K562 (cell line): ENCODE measurements around the gene TP53BP1. TPM values are rescaled to one million over a fixed set of nuclear protein-coding genes. Genes with fewer than 3 reads are reported as not detected.

Experiments
- ATAC-seq: fragments of 200-7000 bp; cut with Tn5 transposase; 3 replicates; pipeline ENCODE4 v1.9.1; 2020; ENCODE audit warnings: moderate library complexity
- BruUV-seq: library from RNA; stranded (reverse); fragments of 400-500 nt; replicated peaks from 2 replicates; lab custom pipeline; 2021; lab: Mats Ljungman, UMichigan
- CTCF ChIA-PET: fragments of 300-600 bp; formaldehyde crosslinking; extraction: SDS; loops from one replicate; lab custom pipeline; 2021; ENCODE audit warnings: low intra/inter-chr PET ratio; lab: Yijun Ruan, JAX
- POLR2A ChIA-PET: fragments of 300-600, 350-650 bp; sonication (Branson Sonifier 250); formaldehyde crosslinking; extraction: SDS; loops from one replicate; lab custom pipeline; 2021; ENCODE audit warnings: antibody characterized with exemption, inconsistent platforms; lab: Yijun Ruan, JAX
- DNase-seq, 4 experiments: peaks; one replicate each; pipeline versions ENCODE4 v3.0.0 to v3.0.0-alpha.2; 2011 to 2018; ENCODE audit warnings: low spot score in 3 of 4, mixed read lengths in 3 of 4; ENCODE audit errors: extremely low read depth in 1 of 4
- FAIRE-seq: peaks from 2 replicates; lab custom pipeline; 2011; peaks lifted over from hg19 to GRCh38; lab: Jason Lieb, UNC
- H2AFZ ChIP-seq: 2 replicates; pipeline ENCODE4 v1.6.0; 2011; ENCODE audit warnings: low read depth, low read length, control low read depth, inconsistent platforms
- H3K27ac ChIP-seq: fragments of 200-600 bp; 3 replicates; pipeline ENCODE4 v1.8.0; 2011; ENCODE audit warnings: low read depth, mild to moderate bottlenecking, control low read depth, inconsistent platforms, low read length, moderate library complexity, mixed read lengths; ENCODE audit errors: extremely low read depth
- H3K27me3 ChIP-seq, 2 experiments: fragments of 300-600 bp in 1 of 2; 2 replicates in 1 of 2; 3 replicates in 1 of 2; pipeline versions ENCODE4 v1.6.0 to v1.8.0; 2011; ENCODE audit warnings: inconsistent platforms in 2 of 2, low read length in 2 of 2, mild to moderate bottlenecking in 1 of 2, mixed read lengths in 1 of 2, moderate library complexity in 1 of 2; ENCODE audit not compliant: control insufficient read depth in 2 of 2, insufficient read depth in 2 of 2
- H3K36me3 ChIP-seq: fragments of 300-600 bp; 3 replicates; pipeline ENCODE4 v1.8.0; 2011; ENCODE audit warnings: mild to moderate bottlenecking, low read length, inconsistent platforms; ENCODE audit not compliant: control insufficient read depth, insufficient read depth
- H3K4me1 ChIP-seq, 2 experiments: fragments of 200-600 bp in 1 of 2; replicated peaks in 1 of 2; 2 replicates in 1 of 2; 3 replicates in 1 of 2; pipeline versions ENCODE4 v1.5.1 to v1.8.0; 2011; ENCODE audit warnings: inconsistent platforms in 2 of 2, low read length in 2 of 2, mild to moderate bottlenecking in 1 of 2, mixed read lengths in 1 of 2, moderate library complexity in 1 of 2; ENCODE audit not compliant: control insufficient read depth in 2 of 2, insufficient read depth in 2 of 2
- H3K4me2 ChIP-seq: 2 replicates; pipeline ENCODE4 v1.6.1; 2011; ENCODE audit warnings: low read length, control low read depth, inconsistent platforms, mixed read lengths; ENCODE audit not compliant: insufficient read depth
- H3K4me3 ChIP-seq: fragments of 200-600 bp; sonication (generic), shearing (Covaris generic); 2 replicates; pipeline ENCODE4 v1.5.1; 2016; ENCODE audit warnings: control low read depth, inconsistent platforms
- H3K79me2 ChIP-seq: fragments of 200-600 bp; 3 replicates; pipeline ENCODE4 v1.8.0; 2011; ENCODE audit warnings: low read length, inconsistent platforms; ENCODE audit not compliant: control insufficient read depth, insufficient read depth
- H3K9ac ChIP-seq, 2 experiments: 2 replicates each; pipeline versions ENCODE4 v1.6.0 to v1.6.1; 2011; ENCODE audit warnings: low read depth in 2 of 2, low read length in 2 of 2, control low read depth in 1 of 2, inconsistent platforms in 1 of 2, mild to moderate bottlenecking in 1 of 2, mixed read lengths in 1 of 2; ENCODE audit not compliant: insufficient read depth in 1 of 2
- H3K9me1 ChIP-seq: one replicate; pipeline ENCODE4 v1.6.0; 2011; ENCODE audit warnings: inconsistent platforms, mild to moderate bottlenecking, low read length, moderate library complexity; ENCODE audit not compliant: control insufficient read depth, insufficient read depth
- H3K9me3 ChIP-seq: replicated peaks from 2 replicates; pipeline ENCODE4 v1.5.1; 2011; ENCODE audit warnings: low read depth, low read length, inconsistent platforms; ENCODE audit not compliant: control insufficient read depth, insufficient read depth
- H4K20me1 ChIP-seq: replicated peaks from 2 replicates; pipeline ENCODE4 v1.6.1; 2011; ENCODE audit warnings: low read length, inconsistent platforms, mixed read lengths; ENCODE audit not compliant: control insufficient read depth, insufficient read depth
- BACH1 ChIP-seq: fragments of 200-800 bp; sonication (Bioruptor generic); IDR thresholded peaks from 2 replicates; pipeline ENCODE4 v1.6.1; 2016; ENCODE audit warnings: missing genetic modification characterization, missing compliant biosample characterization
- CLOCK ChIP-seq: fragments of 250-450 bp; sonication (Bioruptor Pico); IDR thresholded peaks from 2 replicates; pipeline ENCODE4 v1.4.0; 2020; ENCODE audit warnings: mild to moderate bottlenecking, moderate library complexity, borderline replicate concordance
- ELF4 ChIP-seq: fragments of 450-650 bp; formaldehyde crosslinking; IDR thresholded peaks from 2 replicates; pipeline ENCODE4 v1.4.0; 2022; ENCODE audit warnings: missing genetic modification characterization
- KLF16 ChIP-seq: IDR thresholded peaks from 2 replicates; pipeline ENCODE4 v1.6.1; 2016; ENCODE audit warnings: antibody characterized with exemption
- MAFG ChIP-seq: fragments of 450-650 bp; conservative IDR thresholded peaks from 2 replicates; pipeline ENCODE4 v1.6.1; 2016; ENCODE audit warnings: missing genetic modification characterization, missing compliant biosample characterization
- MCM5 ChIP-seq: fragments of 450-650 bp; IDR thresholded peaks from 2 replicates; pipeline ENCODE4 v1.6.1; 2016; ENCODE audit warnings: low read depth
- NFYB ChIP-seq: IDR thresholded peaks from 2 replicates; pipeline ENCODE4 v1.6.1; 2011; ENCODE audit warnings: mild to moderate bottlenecking, moderate library complexity; ENCODE audit not compliant: insufficient read length; ENCODE audit errors: extremely low read depth
- PCBP1 ChIP-seq: fragments of 200-400 bp; formaldehyde crosslinking; IDR thresholded peaks from 2 replicates; pipeline ENCODE4 v1.6.1; 2018; ENCODE audit warnings: mild to moderate bottlenecking, low read depth, low read length; ENCODE audit not compliant: poor library complexity, severe bottlenecking
- STAT6 ChIP-seq: sonication (generic); formaldehyde crosslinking; IDR thresholded peaks from 2 replicates; pipeline ENCODE4 v1.8.1; 2023; ENCODE audit warnings: mild to moderate bottlenecking, missing genetic modification reagents
- TCFL5 ChIP-seq: fragments of 250-450 bp; sonication (Bioruptor Pico); conservative IDR thresholded peaks from 2 replicates; pipeline ENCODE4 v1.6.1; 2021; ENCODE audit warnings: mild to moderate bottlenecking, moderate library complexity, matching md5 sums
- ZNF174 ChIP-seq: fragments of 250-450 bp; sonication (Bioruptor Pico); IDR thresholded peaks from 2 replicates; pipeline ENCODE4 v1.4.0; 2020; ENCODE audit warnings: mild to moderate bottlenecking
- ZNF551 ChIP-seq: fragments of 250-450 bp; sonication (Bioruptor Pico); IDR thresholded peaks from 2 replicates; pipeline ENCODE4 v1.5.0; 2021; ENCODE audit warnings: mild to moderate bottlenecking, moderate library complexity
- WGBS: fragments of 100-300 bp; shearing (Covaris generic); methylation state at CpG from one replicate; pipeline ENCODE4 v1.1.6; 2016; ENCODE audit warnings: low coverage, mixed read lengths; ENCODE audit not compliant: insufficient coverage; ENCODE audit errors: missing lambda C conversion rate; 5-methylcytosine and 5-hydroxymethylcytosine counted together
- in situ Hi-C: fragments of 300-500 bp; cut with MboI; formaldehyde crosslinking; loops from 4 replicates; pipeline ENCODE4 v1.15.0; 2018; ENCODE audit warnings: inconsistent platforms, mixed read lengths
- intact Hi-C: fragments of 100-400 bp; cut with micrococcal nuclease; formaldehyde crosslinking; loops from 2 replicates; pipeline ENCODE4 v1.14.2; 2022
- polyA plus RNA-seq, 8 experiments: library from polyadenylated mRNA; depleted of rRNA in 4 of 8; stranded (reverse) in 5 of 8; unstranded in 3 of 8; fragments of >200 nt; fragmentation: Nextera tagmentation in 2 of 8; fragmentation: Illumina TruSeq in 1 of 8; extraction: Ambion mirVana in 2 of 8; extraction: Trizol in 1 of 8; gene quantifications; 2 replicates each; pipeline versions ENCODE4 v1.2.1 to v1.2.3, GENCODE V29; 2011 to 2014; ENCODE audit warnings: inconsistent platforms in 1 of 8, missing spikeins in 1 of 8
- total RNA-seq, 7 experiments: library from RNA; depleted of rRNA in 6 of 7; stranded (reverse); fragments of >200 nt in 6 of 7; fragmentation: Illumina TruSeq in 2 of 7; extraction: Trizol in 2 of 7; gene quantifications; 2 replicates each; pipeline versions ENCODE4 v1.2.1 to v1.2.3, GENCODE V29; 2011 to 2021; ENCODE audit warnings: low replicate concordance in 1 of 7

The TP53BP1 gene
- total and polyA plus RNA-seq, 9 of the 15 experiments (the other 6 are each of a cell fraction or from before 2014, with no cell fraction given) = 5.7 to 63.3 (median 30.9) TPM

GRCh38 chr15:43406189-43406588, 86.8 kb downstream of the TP53BP1 start:
- no peak for TF ChIP-seq ZNF551 (CRISPR knock-in tag)
- TF ChIP-seq NFYB = no peak
- TF ChIP-seq BACH1 (tag) = no peak
- no peak for TF ChIP-seq STAT6 (CRISPR knock-in tag)
- no peak for TF ChIP-seq PCBP1
- no peak for TF ChIP-seq ELF4 (CRISPR knock-in tag)
- no peak for TF ChIP-seq MAFG
- no peak for TF ChIP-seq TCFL5 (CRISPR knock-in tag)
- TF ChIP-seq CLOCK (CRISPR knock-in tag) = no peak
- no peak for TF ChIP-seq KLF16
- no peak for TF ChIP-seq ZNF174 (CRISPR knock-in tag)
- TF ChIP-seq MCM5 = no peak
- TF ChIP-seq, all 486 proteins: peak for 0
- CTCF ChIA-PET = no interaction called here

More at GRCh38 chr15:43406189-43406588, 86.8 kb downstream of the TP53BP1 start:
- no peak overlapping the region for H3K4me3 ChIP-seq
- POLR2A ChIA-PET = interaction anchor here (0.7 to 1.3 kb wide), 4 partner anchors 9 to 370 kb away, joined by 3 to 4 read pairs (median 3); partner anchors contain the start of gene ELL3
- TSS peak; percentile 18 for BruUV-seq
- peaks cover 0 to 22% of the 10 kb centered on the region in 2 experiments; a peak in 2 of 5 replicates for H3K4me1 ChIP-seq
- in situ Hi-C loops (no loop called here), intact Hi-C loops (no loop called here)
- H4K20me1 ChIP-seq = no peaks in the 10 kb centered on the region
- H3K9me3 ChIP-seq = no peaks in the 10 kb centered on the region
- FAIRE-seq = no peak
- peaks cover 92% of the 10 kb centered on the region for H3K36me3 ChIP-seq
- no peak overlapping the region for H2AFZ ChIP-seq
- H3K9ac ChIP-seq = no peak overlapping the region
- no peak overlapping the region for H3K4me2 ChIP-seq
- no peak for ATAC-seq
- H3K27me3 ChIP-seq = no peaks in the 10 kb centered on the region
- no peaks in the 10 kb centered on the region for H3K79me2 ChIP-seq
- H3K9me1 ChIP-seq = no peaks in the 10 kb centered on the region
- no peak for DNase-seq
- 83% methylated on average over 2 of the region's 2 CpGs for WGBS
- H3K27ac ChIP-seq = no peak overlapping the region
